GDM1 (cell line): ENCODE results near the gene OXNAD1.
A peak's percentile ranks its signal among the peaks of the same experiment; 100 is the strongest.

Experiments
- DNase-seq: peaks from one replicate; lab custom pipeline; 2025; lab: John Stamatoyannopoulos, UW

Gene OXNAD1

DNA sequence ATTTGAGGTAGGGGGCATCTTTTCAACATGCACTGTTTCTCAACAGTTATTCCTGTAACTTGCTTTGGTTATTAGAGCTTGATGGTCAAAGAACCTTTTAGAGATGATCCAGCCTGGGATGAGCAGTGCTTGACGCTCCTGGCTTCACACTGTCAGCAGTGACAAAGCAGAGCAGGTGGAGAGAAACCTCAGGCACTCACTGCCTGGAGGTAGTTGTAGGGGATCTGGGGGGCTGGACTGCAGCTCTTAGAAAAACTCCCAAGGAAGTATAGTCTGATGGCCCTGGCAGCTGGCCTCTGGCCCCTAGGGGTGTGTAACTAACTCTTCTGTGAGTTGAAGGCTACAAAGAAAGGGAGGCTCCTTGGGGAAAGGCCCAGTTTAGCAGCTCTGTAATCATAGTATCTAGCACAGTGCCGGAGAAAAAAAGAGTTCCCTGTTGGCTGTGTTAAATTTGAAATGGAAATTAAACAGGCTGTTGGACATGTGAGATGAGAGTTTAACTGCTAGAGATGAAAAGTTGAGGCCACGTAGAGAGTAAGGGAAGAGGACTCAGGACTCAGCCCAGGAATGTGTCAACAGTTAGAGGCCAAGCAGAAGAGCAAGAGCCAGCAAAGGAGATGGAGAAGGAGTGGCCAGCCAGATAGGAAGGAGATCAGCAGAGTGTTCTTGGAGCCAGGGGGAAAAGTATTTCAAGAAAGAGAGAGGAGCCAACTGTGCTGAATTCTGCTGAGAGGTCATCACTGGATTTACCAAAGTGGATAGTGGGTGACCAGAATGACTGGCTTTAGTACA is 14.2 kb downstream of the OXNAD1 start:
- DNase-seq = no peak

DNA sequence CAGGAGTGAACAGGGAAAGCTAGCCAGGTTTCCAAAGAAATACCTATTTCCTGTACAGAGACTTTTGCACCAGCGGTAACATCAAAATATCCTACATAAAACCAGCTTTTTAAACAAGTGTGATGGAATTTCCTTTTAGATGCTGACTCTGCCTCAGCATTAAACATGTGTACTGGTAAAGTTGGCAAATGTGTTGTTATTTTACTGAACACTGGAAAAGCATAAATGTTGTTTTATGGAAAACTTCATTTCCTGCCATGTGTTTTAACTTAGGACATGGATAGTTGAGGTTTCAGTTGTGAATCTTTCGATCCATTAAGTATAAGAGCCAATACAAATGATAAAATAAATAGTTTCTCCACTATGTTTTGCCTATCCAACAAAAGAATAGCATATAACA is 15.7 kb downstream of the OXNAD1 start:
- no peak for DNase-seq

DNA sequence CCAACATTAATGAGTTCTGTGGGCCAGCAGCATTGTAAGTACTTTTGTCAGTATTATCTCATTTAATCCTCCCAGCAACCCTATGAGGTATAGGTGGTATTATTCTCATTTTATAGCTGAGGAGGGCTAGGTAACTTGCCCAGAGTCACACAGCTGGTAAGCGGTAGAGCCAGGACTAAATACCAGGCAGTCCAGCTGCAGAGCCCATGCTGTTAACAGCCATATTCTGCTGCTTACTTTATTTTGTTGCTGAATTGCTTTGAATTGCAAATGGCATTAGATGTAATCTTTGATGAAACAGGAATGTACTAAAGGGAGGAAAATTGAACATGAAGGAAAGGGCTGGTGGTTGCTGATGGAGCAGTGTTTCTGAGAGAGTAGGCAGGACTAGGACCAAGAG is 19.6 kb downstream of the OXNAD1 start:
- DNase-seq = no peak

DNA sequence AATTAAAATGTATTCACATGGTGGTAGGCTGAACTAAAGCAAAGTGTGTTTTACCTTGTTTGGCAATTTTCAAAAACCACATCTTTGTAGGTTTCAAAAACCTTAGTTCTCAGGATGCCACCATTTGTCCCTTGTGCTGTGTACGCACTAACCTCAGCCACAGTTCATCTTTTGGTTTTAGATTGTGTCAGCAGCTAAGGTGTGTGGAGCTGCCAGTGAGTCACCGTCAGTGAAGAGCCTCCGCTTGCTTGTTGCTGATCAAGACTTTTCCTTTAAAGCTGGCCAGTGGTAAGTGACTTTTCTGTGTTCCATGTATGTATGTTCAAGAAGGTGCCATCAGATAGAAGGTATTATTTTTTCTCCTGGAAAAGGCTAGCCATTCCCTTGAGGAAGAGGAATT is 21.1 kb downstream of the OXNAD1 start:
- no peak for DNase-seq

DNA sequence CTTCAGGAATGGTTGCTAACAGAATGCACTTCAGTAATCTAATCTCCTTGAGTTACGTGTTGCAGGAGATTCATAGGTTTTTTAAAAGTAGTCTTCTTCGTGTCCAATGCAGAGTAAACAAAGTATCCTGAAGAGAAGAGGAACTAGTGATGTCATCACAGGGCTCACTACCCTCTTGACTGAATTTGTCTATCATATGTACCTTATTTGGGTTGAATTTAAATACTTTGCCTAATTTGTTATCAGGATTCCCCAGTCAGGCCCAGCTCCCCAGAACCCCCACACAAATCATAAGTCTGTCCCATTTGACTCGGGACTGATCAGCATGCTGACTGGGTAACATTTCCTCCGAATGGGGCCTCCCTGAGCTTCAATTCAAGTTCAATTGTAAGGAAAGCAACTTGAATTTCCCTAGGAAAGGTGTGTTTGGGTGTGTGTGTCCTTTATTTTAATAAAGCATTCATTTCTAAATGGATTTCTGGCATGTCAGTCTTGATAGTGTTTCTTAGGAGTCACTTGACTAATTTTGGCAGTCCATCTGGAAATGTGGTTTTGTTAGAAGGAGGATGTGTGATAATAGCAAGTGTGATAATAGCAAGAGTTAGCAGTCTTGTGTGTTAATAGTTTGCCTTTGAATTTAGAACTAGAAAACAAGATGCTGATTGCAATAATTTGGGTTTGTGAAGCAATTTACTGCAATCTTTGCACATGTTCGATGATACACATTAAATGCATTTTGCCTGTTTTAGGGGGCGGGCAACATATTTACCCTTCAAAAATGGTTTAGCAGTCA is 21.9 kb downstream of the OXNAD1 start:
- DNase-seq = no peak

DNA sequence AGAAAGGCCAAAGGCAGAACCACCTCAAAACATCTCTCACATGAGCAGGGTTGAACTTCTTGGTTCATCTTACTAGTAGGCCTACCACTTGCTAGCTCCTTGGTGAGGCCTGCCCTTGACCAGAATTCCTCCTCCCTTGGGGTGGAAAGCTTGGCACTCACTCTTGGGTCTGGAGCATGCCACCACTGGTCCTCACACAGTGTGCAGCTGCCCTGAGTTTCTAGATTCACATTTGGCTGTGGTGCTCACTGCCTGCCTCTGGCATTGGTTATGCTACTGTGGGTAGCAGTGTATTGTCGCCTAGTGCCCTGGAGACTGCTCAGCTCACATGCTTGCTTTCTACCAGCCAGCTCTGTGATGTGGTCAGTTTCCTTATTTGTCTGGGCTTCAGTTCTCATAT is 23.7 kb downstream of the OXNAD1 start:
- no peak for DNase-seq

DNA sequence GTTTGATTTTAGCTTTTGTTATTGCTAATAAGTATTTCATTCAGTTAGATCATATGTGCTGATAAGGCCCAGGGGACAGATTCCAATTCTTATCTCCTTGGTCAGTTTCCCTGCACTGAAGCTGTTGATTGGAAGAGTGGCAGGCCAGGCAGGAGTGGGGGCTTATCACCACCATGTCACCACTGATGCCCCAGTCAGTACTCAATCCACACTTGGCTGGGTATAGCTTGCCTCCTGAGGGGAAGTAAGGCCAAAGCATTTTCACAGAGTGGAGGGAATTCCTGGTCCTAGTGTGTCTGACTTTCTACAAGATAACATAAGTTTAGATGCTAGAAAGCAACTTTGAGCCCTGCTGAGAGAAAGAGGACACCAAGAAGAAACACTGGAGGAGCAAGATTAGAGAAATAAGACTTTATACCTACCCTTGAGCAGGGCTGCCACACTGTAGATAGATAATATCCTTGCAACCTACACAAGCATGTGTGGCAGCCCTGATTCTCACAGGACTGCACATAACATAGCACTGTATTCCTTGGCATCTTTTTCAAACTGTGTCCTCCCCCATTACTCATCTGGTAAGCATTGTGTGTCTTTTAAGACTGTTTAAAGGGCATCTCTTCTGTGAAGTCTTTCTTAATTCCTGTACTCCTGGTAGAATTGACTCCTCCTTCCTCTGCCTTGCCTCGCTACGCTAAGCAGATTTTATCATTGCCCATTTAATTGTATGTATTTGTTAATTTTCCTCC is 24.3 kb downstream of the OXNAD1 start:
- no peak for DNase-seq

DNA sequence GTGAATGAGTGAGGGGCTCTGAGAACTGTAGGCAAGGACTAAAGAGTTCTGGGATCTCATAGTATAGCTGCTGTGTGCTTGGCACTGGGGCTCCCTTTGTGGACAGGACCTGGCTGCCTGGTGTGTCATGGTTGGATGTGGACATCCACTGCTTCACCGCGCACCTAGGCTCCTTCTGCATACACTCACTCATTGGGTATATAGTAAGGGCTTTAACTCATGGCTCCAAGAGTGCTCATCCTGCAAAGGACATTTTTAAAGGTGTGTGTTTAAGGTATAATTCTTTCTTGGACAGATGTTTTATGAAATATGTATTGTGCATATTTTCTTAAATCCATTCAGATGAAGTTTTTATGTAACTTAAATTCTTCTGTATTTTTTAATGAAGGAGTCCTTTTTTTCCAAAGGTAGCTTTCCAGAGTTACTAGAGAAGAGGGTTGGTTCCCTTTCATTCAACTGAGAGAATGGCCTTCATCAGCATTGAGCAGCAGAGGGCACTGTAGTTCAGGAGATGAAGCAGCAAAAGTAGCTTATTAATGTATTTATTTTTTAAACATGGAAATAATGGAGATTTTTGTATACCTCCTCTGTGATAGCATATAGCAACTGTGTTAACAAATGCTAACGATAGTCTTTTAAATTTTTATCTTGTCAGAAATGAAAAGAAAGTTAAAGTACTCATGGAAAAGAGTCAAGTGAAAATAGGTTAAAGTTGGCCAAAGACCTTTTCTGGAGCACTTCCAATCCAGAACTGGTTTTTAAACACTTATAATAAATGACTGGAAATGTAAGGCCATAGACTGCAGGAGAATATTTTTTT is 25.2 kb downstream of the OXNAD1 start:
- no peak for DNase-seq

DNA sequence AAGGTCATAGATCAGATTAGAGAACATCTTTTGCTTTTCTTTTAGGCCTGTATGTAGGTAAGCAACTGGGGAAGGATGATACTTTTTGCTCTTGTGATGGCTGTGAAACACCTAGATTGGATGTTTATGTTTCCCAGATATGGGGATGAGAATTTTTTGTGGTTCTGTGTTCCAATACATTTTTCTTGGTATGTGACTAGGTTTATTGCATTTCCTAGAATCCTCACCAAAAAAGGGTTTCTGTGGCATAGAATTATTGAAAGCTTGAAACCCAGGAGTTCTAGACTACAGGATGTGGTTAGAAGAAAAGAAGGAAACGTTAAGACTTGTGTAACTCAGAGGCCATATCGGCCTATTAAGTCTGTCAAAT is 25.8 kb downstream of the OXNAD1 start:
- DNase-seq = peak; percentile 41

DNA sequence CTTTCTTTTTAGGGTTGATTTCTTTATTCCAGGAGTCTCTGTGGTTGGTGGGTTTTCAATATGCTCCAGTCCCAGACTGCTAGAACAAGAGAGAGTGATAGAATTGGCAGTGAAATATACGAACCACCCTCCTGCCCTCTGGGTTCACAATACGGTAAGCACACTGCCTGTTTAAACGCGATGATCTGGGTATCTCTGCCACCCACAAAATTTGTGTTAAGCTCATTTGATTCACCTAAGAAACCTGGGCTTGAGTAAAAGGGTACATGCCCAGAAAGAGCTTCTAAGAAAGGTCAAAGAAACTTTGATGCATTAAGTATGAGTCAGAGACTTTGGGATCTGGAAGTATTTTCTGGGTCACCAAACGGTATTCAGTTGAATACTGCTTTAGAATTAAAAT is 29.8 kb downstream of the OXNAD1 start:
- no peak for DNase-seq

DNA sequence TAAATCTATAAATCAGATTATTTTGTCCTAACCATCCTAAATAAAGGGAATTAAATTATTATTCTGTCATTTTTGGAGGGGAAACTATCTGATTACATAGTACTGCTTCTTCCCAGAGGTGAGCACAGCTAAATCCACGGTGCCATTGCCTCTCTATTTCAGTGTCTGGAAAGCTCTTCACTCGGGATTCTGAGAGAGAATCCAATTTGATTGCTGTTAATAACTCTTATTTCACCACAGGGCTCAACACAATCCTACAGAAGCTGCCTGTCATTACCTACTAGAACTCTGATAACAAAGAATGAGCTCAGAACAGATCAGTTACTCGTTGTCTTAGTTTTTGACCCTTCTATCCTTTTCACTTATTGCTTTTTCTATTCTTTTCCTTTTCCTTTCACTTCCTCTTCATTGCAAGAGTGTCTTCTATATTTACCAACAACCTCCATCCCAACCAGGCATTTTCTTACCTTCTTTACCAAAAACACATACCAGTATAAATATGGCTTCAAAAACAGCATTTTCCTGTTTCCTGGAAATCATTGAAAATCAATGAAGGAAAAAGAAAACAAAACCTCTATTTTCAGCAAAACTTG is 30.4 kb downstream of the OXNAD1 start:
- DNase-seq = no peak

DNA sequence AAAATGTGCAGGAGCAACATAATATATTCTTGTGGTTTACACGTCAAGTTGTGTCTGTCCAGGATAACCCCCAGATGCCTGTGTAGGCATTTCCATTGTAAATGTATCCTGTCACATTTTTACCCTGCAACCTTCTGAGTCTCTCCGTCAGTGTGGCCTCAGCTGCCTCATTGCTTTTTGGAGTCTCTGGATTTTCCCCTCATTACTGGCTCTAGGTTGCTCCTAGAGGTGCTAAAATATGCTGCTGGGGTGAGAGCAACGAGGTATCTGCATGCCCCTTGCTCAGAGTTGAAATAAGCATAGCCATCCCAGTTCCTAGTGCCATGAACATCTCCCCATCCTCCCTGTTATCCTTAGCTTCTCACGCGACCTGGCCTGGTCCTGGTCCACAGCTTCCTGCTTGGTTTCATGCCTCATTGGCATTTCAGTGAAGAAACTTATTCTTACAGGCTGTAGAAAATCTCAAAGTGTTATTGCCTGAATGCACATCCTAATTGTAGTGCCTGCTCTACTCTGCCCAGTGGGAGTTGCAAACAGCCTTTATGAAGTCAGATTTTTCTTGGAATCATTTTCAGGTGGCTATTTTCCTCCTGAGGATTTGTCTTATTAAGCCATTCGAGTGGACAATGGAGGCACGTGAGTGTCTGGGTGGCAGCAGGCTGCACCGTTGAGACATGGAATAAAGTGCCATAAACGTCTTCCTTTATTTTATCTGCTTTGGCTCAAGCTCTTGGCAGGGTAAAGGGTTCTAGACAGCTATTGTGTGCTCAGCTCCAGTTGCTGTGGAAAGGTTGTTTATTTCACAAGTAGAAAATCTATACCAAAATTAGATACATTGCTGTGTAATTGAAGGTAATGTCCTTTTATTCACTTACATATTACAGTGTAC is 33.2 kb downstream of the OXNAD1 start:
- DNase-seq = no peak

DNA sequence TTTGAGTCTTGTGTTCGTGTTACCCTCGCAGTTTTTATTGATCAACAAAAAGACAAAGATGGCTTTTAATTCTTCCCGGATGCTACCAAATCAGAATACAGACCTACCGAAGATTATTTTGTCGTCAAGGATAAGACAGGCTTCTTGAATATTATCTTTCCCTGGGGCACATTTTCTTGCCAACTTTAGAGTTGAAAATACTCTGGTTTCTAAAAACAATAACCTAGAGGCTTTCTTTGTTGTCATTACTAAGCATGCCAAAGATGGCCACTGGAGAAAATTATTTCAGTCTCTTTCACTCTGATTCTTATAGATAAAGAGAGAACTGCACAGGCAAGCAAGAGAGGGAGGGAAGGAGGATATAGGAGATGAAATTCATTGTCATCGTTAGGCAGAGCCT is 33.9 kb downstream of the OXNAD1 start:
- no peak for DNase-seq

DNA sequence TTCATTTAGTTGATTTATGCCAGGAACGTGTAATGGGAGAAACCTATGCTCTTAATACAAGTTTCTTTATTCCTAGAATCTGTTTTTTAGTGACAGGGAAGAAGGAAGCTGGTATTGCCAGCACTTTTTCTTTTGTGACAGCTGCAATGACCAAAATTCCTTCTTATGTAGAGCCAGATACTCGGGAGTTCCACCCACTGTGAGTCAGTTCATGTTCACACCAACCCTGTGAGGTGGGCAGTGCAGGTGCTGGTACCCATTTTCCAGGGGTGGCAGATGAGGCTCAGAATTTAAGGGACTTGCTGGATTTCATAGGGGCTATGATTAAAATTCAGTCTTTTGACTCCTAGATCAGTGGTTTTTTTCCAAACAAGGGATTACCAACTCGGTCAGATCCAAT is 34.7 kb downstream of the OXNAD1 start:
- DNase-seq = no peak

DNA sequence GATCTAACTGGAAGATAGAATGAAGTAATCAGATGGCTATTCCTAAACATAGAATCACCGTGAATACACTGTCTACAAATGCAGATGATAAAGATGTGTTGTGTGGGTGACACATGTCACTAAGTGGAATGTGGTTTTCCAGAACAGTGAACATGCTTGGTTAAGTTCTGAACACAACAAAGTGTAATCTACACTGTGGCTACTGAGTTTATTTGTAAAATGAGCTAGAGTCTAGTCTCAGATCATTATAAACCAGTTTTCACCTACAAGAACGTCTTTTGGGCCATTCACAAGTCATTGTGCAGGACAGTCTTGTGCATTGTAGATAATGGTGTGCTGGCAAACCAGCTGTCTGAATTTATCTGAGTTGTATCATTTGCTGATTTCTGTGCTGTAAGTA is 35.3 kb downstream of the OXNAD1 start:
- DNase-seq = no peak

DNA sequence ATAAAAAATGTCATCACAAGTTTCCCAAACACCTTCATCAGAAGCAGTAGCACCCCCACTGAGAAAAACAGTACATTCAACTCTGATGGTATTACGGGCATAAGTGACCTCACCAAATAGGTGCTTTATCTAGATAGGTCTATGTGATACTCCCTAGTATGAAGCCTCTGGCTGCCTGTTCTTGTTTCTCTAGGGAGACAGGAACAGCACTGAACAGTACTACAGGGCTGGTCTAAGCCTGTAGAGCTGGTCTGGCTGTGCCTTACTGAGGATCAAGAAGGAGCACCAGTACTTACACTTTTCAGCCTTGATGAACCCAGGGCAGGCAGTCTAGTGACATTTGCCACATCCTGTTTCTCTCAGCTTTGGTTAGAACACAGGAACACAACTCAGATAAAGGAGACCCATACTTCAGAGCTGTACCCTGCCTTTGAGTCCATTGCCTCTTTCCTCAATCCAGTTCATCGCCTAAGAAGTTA is 35.9 kb downstream of the OXNAD1 start:
- DNase-seq = peak; percentile 75

DNA sequence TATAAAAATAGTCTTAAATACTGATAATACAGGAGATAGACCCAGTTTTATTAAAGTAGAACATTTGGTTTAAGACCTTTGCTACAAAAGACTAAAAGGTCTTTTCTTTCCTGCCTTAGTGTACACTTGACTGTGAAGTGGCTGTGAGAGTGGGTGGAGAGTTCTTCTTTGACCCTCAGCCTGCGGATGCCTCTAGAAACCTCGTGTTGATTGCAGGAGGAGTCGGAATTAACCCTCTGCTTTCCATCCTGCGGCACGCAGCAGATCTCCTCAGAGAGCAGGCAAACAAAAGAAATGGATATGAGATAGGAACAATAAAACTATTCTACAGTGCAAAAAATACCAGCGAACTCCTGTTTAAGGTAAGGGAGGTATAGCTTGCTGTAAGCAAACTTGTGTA is 36.5 kb downstream of the OXNAD1 start:
- no peak for DNase-seq

DNA sequence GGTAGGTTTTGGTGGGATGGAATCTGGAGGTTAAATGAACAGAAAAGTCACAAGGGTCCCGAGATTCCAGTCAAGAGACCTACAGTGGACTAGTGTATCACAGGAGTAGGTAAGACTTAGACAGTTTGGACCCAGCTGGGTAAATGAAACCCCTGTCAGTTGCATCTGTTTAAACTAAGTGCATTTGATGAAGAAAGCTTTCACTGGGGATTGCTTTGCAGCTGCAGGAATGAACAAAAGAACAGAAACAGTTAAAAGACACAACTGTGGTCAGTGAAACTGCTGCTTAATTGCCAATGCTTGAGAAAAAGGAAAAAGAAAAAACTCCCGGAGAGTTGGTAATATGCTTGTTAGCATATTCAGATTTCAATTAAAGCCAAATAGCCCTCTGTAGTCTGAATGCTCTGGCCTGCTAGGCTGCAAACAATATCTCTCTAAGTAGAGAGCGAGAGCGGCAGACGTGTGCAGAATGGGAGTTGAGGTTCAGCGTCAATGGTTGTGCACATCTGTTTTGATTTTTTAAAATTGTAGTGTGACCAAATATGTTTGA is 37.1 kb downstream of the OXNAD1 start:
- DNase-seq = no peak

DNA sequence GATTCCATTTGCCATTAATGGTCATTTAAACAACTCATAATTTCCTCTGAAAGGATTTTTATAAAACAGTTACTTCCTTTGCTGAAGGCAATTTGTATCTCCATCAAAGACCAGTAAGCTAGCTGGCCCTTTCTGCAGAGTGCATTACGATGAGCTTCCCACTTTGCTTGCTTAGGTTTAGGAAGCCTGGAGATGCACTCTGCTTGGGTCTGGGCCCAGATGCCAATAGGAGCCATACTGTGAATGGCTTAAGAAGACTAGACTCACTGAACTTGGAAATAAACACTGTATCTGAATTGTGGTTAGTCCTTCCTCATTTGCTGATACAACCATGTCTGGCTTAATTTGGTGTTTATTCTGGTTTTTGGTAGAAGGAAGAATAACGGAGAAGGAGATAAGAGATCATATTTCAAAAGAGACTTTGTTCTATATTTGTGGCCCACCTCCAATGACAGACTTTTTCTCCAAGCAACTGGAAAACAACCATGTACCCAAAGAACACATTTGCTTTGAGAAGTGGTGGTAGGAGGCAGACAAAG is 38.1 kb downstream of the OXNAD1 start:
- no peak for DNase-seq
